OCI-LY7 (cell line): ENCODE results near the gene ZNF341.

Experiments
- CTCF ChIP-seq: fragments of 200-600 bp; sonication (generic); conservative IDR thresholded peaks from 2 replicates; pipeline ENCODE4 v1.5.1; 2014; ENCODE audit warnings: mild to moderate bottlenecking, antibody characterized with exemption, low read length, moderate library complexity, mixed read lengths
- EZH2phosphoT487 ChIP-seq: fragments of 200-600 bp; sonication (generic); IDR thresholded peaks from 2 replicates; pipeline ENCODE4 v1.6.1; 2018; ENCODE audit warnings: low read depth, borderline replicate concordance, mild to moderate bottlenecking, mixed run types, antibody characterized with exemption, low read length, moderate library complexity, mixed read lengths

- no peak for TF ChIP-seq CTCF
- no peak for TF ChIP-seq EZH2phosphoT487
Observed at GRCh38 chr20:33704197-33704924, 27.4 kb upstream of the ZNF341 start.
